SHP77 treated with DMSO at 0.1 percent for 48 hours (cell line): ENCODE results near the gene SEPHS1.

Experiments
- DNase-seq: peaks from one replicate; lab custom pipeline; 2025; lab: John Stamatoyannopoulos, UW

The SEPHS1 gene

GRCh38 chr10:13327534-13327933 lies 20.6 kb downstream of the SEPHS1 start:
- DNase-seq = no peak

DNA sequence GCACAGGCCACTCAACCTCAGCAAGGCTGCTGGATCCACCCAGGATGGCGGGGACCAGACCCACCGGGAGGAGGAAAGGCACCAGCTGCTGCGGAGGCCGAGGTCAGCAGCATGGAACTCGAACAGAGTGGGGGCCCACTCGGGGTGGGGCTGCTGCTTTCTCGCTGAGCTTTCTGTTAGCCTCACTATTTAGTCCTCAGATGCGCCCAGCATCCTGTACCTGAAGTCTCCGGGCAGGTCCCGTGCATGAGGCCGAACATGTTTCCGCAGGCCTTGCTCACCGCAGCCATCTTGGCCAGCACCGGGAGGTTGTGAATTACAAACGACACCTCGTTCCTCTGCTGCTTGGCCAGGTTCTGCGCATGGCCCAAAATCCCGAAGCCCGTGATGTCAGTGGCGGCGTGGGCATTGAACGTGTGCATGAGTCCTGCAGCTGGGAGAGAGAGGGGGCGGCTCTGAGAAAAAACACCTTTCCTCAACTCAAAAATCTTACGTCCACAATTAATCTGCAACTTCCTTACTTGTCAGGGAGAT lies 25.4 kb downstream of the SEPHS1 start:
- DNase-seq = no peak

- no peak for DNase-seq
Measured at GRCh38 chr10:13321576-13321975, 26.5 kb downstream of the SEPHS1 start.

DNA sequence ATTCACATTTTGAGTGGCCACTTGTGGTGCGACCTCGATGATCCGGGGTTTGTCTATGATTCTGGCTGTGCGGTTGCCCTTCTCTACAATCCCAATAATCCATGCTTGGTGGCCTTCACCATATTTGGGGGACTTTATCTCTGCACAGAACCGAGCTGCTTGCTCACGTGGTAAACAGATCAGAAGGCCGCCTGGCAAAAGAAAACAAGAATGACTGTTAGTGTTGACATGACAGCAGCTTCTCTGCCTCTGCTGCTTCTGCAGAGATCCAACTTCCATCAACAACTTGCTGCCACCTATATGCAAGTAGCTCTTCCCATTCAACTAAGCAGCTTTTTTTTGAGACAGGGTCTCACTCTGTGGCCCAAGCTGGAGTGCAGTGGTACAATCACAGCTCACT lies 28.9 kb downstream of the SEPHS1 start:
- DNase-seq = no peak

DNA sequence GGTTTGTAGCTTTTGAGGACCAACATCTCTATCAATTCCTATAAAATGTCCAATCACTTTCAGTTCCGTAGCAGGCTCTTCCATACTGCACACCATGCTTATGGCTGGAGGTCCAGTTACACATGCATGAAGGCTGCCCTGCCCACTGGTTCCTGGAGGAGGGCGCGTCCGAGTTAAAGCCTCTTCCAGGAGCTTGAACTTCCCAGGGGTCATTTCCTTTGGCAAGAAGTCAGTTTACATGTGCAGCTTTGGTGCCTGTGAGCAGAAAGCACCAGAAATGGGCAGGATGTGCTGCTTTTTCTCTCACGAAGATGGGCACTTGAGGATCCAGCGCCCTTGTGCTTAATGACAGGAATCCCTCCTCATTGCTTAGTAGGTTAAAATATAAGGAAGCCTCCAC lies 30.6 kb downstream of the SEPHS1 start:
- DNase-seq = no peak

GRCh38 chr10:13316635-13317311 lies 31.3 kb downstream of the SEPHS1 start:
- no peak for DNase-seq

DNA sequence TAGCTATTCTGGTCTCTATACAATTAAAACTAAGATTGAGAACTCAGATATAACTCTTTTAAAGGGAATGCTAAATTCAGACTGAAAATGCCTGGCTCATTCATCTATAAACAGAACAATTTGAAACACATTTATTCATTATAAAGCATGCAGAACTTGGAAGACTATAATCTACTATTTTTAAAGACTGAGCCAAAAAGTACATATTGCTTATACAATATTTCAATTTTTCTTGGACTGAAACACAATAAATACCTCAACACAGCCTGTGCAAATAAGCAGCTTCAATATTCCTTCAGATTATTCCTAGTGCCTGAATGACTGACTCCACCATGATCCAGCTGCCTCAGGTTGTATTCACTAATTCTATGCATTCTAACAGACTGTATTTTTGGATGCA lies 32.7 kb downstream of the SEPHS1 start:
- DNase-seq = no peak

DNA sequence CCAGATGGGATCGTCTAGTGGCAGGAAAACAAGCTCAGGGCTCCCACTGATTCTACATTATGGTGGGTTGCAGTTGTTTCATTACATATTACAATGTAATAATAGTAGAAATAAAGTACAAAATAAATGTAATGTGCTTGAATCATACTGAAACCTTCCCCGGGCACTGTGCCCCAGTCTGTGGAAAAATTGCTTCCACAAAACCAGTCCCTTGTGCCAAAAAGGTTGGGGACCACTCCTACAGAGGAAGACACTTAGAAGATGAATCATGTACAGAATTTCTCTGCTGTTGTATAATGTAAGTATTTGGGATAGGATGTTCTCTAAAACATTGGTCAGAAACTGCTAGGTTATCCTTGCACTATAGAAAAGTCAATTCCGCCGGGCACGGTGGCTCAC lies 36.9 kb downstream of the SEPHS1 start:
- no peak for DNase-seq

DNA sequence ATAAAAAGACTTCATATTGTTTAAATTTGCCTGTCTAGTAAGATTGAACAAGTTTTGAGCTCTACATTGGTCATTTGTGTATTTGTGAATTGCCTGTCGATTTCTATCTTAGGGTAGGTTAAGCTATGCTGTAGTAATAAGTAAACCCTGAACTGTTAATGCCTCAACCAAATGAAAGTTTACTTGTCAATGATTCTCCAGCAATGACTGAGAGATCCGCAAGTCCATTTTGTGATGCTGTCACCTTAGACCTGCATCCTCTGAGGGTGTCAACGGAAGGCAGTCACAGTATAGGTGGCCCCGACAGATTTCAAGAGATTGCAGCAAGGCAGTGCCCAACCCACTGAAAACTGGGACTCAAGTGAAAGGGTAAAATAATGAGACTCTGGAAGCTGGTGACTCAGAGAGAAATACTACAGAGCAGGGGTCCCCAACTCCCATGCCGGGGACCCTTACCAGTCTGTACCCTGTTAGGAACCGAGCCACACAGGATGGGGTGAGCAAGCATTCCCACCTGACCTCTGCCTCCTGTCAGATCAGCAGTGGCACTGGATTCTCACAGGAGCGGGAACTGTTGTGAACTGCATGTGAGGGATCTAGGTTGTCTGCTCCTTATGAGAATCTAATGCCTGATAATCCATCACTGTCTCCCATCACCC lies 37.4 kb downstream of the SEPHS1 start:
- DNase-seq = no peak

- DNase-seq = no peak
Measured at GRCh38 chr10:13309792-13310191, 38.3 kb downstream of the SEPHS1 start.

GRCh38 chr10:13308096-13308495 lies 40.0 kb downstream of the SEPHS1 start:
- DNase-seq = no peak

GRCh38 chr10:13306103-13306502 lies 42.0 kb downstream of the SEPHS1 start:
- DNase-seq = no peak

GRCh38 chr10:13302821-13303555 lies 45.1 kb downstream of the SEPHS1 start:
- no peak for DNase-seq

DNA sequence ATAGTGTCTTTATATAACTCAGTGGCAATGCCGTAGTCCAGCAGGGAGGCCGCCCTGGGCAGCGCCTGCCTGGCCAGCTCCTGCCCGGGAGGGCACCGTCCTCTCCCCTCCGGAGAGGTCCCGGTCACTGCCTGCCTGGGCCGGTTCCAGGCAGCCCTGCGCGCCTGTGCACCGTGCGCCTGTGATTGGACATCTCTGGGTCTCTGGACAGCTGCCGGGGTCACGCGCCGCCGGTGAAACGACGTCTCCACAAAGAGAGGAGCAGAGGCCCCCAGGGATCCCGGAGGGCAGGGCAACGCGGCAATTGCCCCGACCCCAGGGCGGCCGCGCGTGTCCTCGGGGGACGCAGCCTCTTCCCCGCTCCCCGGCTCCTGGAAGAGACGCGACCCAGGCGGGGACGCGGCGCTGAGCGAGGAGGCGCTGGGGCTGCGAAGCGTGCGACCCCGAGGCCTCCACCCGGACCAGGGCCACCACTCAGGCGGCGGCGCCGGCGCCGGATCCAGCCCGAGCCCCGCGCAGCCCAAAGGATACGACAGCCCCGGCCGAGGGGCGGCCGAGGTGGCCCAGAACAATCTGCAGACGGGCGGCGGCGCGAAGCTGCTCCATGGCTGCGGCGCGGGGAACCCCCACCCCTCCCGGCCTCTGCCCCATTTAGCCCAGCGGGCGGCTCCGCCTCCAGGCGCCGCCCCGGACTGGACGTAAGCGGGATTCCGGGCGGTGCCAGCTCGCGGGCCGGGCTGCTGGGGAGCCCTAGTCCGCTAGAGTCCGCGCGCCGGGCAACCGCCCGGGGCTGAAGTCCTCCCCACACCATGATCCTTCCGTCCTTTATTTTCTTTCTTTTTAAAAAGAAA lies 48.4 kb downstream of the SEPHS1 start, which contains the start of gene PHYH:
PHYH (minus strand) TSS at position 628 of the 851 bp plus-strand sequence; CDS start at position 606, 22 bp downstream.
- DNase-seq = peak; percentile 53

- peak; percentile 53 for DNase-seq
Measured at GRCh38 chr10:13298748-13299436, 49.2 kb downstream of the SEPHS1 start.

- DNase-seq = no peak
Measured at GRCh38 chr10:13296476-13296875, 51.6 kb downstream of the SEPHS1 start.

GRCh38 chr10:13294784-13295183 lies 53.3 kb downstream of the SEPHS1 start:
- DNase-seq = no peak

- DNase-seq = no peak
Measured at GRCh38 chr10:13291821-13292773, 56.0 kb downstream of the SEPHS1 start.

DNA sequence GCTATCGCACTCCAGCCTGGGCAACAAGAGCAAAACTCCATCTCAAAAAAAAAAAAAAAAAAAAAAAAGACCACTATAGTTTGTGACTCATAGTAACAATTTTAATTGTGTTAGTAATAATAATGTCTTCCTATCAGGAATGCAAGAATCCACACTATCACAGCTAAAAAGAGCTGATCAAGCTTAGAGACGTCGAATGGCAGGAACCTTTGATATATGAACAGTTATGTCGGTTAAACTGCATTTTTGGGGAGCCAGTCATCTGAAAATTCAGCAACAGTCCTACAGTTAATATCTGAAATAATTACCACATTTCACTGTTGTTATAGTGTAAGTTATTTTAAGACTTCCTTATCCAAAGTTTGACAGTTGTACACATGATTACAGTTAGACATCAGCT lies 57.0 kb downstream of the SEPHS1 start:
- no peak for DNase-seq

DNA sequence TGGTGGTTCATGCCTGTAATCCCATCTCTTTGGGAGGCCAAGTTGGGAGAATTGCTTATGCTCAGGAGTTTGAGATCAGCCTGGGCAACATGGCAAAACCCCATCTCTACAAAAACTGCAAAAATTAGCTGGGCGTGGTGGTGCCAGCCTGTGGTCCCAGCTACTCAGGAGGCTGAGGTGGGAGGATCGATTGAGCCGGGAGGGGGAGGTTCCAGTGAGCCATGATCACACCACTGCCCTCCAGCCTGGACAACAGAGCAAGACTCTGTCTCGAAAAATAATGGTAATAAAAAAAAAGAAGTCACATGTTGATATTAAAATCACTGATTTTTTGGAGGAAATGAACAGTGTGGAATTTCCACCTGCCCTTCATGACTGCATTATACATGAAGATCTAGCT lies 64.0 kb downstream of the SEPHS1 start:
- DNase-seq = no peak
